Stimulated activated CD4-positive, alpha-beta T cell treated with anti-CD3 and anti-CD28 coated beads, Interleukin-2, amount 100 ng/mL, for 48 hours (primary cell): ENCODE results near the gene DGAT2.
"Not testable (repeated sequence)": the region's sequence is repeated elsewhere in the genome, so short reads cannot be mapped to it uniquely, and the experiment has no call there.

ENCODE experiments used
- DNase-seq, 2 donors: peaks; one replicate each; pipeline ENCODE4 v3.0.0-alpha.2; 2020

DGAT2 gene

GRCh38 chr11:75754933-75755332 lies 13.6 kb upstream of the DGAT2 start:
- not testable (repeated sequence) for DNase-seq

GRCh38 chr11:75757651-75758050 lies 10.9 kb upstream of the DGAT2 start:
- DNase-seq = no peak

- no peak for DNase-seq
These were observed 8.7 kb upstream of the DGAT2 start for GRCh38 chr11:75759832-75760231.

GRCh38 chr11:75760243-75760642 lies 8.3 kb upstream of the DGAT2 start:
- no peak for DNase-seq

GRCh38 chr11:75760710-75761493 lies 7.7 kb upstream of the DGAT2 start:
- DNase-seq = no peak

- DNase-seq = no peak
These were observed 6.4 kb upstream of the DGAT2 start for GRCh38 chr11:75762158-75762557.

- DNase-seq = no peak
These were observed 5.7 kb upstream of the DGAT2 start for GRCh38 chr11:75762885-75763284.

GRCh38 chr11:75763846-75764245 lies 4.7 kb upstream of the DGAT2 start:
- no peak for DNase-seq

- no peak for DNase-seq
These were observed 3.5 kb upstream of the DGAT2 start for GRCh38 chr11:75765116-75765515.

- DNase-seq = no peak
These were observed 1.9 kb upstream of the DGAT2 start for GRCh38 chr11:75766443-75767227.

GRCh38 chr11:75767228-75767572 lies 1.4 kb upstream of the DGAT2 start:
- no peak for DNase-seq

GRCh38 chr11:75767793-75768111 lies 826 bp upstream of the DGAT2 start:
- DNase-seq = no peak

- no peak for DNase-seq
These were observed 562 bp downstream of the DGAT2 start for GRCh38 chr11:75768909-75769771.

GRCh38 chr11:75770102-75770501 lies 1.5 kb downstream of the DGAT2 start:
- DNase-seq = no peak

GRCh38 chr11:75771646-75772410 lies 3.2 kb downstream of the DGAT2 start:
- DNase-seq = no peak

GRCh38 chr11:75773595-75774353 lies 5.2 kb downstream of the DGAT2 start:
- no peak for DNase-seq

GRCh38 chr11:75775056-75775455 lies 6.5 kb downstream of the DGAT2 start:
- DNase-seq = no peak

- no peak for DNase-seq
These were observed 8.0 kb downstream of the DGAT2 start for GRCh38 chr11:75776546-75776945.

GRCh38 chr11:75777461-75778110 lies 9.0 kb downstream of the DGAT2 start:
- DNase-seq = no peak

- DNase-seq = no peak
These were observed 10.4 kb downstream of the DGAT2 start for GRCh38 chr11:75778962-75779361.

- no peak for DNase-seq
These were observed 11.4 kb downstream of the DGAT2 start for GRCh38 chr11:75779960-75780359.

GRCh38 chr11:75780888-75781287 lies 12.3 kb downstream of the DGAT2 start:
- DNase-seq = no peak
